ENCODE measurements around the gene OSBPL6.
"Not testable (repeated sequence)": the region's sequence is repeated elsewhere in the genome, so short reads cannot be mapped to it uniquely, and the experiment has no call there.

Gene OSBPL6

GRCh38 chr2:178193823-178194599 lies at the start of gene OSBPL6:
Gene OSBPL6 (plus strand): TSS chr2:178194512. CDS start chr2:178306185, 111,673 bp downstream.
- DNase-seq = peak; percentile 89

GRCh38 chr2:178152033-178152432 lies 42.3 kb upstream of the OSBPL6 start:
- DNase-seq = no peak

GRCh38 chr2:178152542-178152941 lies 41.8 kb upstream of the OSBPL6 start:
- DNase-seq = no peak

DNA sequence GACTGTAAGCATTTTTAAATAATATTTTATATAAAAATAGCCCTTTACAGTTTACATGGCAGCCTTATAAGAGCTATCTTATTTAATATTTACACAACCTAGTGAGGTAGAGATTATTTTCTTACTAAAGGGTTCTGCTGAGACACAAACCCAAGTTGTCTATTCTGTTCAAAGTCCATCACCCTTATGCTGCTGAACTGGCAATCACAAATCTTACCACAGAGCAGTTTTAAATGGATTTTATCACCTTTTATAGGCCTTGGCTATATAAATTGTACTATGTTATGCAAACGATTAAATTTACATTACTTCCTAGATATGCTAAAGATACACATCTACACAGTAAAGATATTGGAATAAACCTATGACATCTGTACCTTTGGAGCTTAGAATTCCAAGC lies 41.3 kb upstream of the OSBPL6 start:
- no peak for DNase-seq

- DNase-seq = not testable (repeated sequence)
Observed at GRCh38 chr2:178153878-178154277, 40.4 kb upstream of the OSBPL6 start.

- no peak for DNase-seq
Observed at GRCh38 chr2:178155524-178155923, 38.8 kb upstream of the OSBPL6 start.

DNA sequence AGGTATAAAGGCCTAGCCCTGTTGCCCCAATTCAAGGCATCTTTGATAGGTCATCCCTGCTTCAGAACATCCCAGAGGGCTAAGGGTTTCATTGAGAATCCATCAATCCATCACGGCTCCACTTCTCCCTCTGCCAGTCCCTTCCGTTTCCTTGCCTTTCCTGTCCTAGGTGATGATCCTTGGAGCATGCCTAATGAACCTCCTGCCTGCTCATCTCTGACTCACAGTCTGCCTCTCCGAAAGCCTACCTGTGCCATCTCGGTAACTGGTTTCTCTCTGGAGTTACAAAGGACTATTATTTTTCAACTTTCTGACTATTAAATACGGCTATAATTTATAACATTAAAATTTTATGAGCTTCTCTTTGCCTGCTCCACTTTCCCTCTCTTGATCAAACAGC lies 36.7 kb upstream of the OSBPL6 start:
- DNase-seq = peak; percentile 55

- DNase-seq = no peak
Observed at GRCh38 chr2:178159966-178160365, 34.3 kb upstream of the OSBPL6 start.

GRCh38 chr2:178160601-178161000 lies 33.7 kb upstream of the OSBPL6 start:
- DNase-seq = no peak

- no peak for DNase-seq
Observed at GRCh38 chr2:178163395-178163794, 30.9 kb upstream of the OSBPL6 start.

DNA sequence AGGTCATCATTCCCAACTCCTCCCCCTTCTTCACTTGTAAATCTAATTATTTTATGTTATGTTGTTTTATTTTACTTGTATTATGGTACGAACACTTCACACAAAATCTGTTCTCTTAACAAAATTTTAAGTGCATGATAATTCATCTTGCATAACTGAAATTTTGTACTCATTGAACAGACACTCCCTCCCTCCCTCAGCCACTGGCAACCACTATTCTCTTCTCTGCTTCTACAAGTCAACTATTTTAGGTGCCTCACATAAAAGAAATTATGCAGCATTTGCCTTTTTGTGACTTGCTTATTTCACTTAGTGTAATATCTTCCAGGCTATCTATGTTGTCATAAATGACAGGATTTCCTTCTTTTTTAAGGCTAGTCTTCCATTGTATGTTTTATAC lies 30.4 kb upstream of the OSBPL6 start:
- no peak for DNase-seq

GRCh38 chr2:178173657-178174056 lies 20.7 kb upstream of the OSBPL6 start:
- no peak for DNase-seq

GRCh38 chr2:178177066-178177679 lies 17.1 kb upstream of the OSBPL6 start:
- no peak for DNase-seq

GRCh38 chr2:178180648-178181047 lies 13.7 kb upstream of the OSBPL6 start:
- DNase-seq = not testable (repeated sequence)

- DNase-seq = no peak
Observed at GRCh38 chr2:178187861-178188260, 6.5 kb upstream of the OSBPL6 start.

- no peak for DNase-seq
Observed at GRCh38 chr2:178188466-178188865, 5.8 kb upstream of the OSBPL6 start.

GRCh38 chr2:178191004-178191508 lies 3.3 kb upstream of the OSBPL6 start:
- DNase-seq = peak; percentile 53

DNA sequence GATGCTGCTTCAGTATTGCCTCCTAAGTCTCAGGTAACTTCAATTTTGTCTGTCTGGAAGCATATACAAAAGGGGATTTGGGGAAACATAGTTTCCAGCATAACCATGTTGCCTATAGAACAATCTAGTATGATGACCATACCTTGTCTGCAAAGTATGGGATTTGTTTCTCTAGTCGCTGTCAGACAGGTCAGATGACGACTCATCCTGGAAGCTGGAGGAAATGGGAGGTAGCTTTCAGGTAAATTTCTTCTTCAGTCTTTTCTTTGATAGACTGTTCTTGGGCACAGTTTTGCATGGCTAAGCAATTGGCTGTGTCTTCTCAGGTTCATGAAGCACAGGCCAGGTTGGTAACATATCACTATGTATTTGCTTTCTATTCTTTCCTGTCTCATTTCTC lies 2.8 kb upstream of the OSBPL6 start:
- no peak for DNase-seq

- no peak for DNase-seq
Observed at GRCh38 chr2:178193496-178193822, 853 bp upstream of the OSBPL6 start.

- DNase-seq = peak; percentile 88
Observed at GRCh38 chr2:178194600-178195389, 483 bp downstream of the OSBPL6 start.

DNA sequence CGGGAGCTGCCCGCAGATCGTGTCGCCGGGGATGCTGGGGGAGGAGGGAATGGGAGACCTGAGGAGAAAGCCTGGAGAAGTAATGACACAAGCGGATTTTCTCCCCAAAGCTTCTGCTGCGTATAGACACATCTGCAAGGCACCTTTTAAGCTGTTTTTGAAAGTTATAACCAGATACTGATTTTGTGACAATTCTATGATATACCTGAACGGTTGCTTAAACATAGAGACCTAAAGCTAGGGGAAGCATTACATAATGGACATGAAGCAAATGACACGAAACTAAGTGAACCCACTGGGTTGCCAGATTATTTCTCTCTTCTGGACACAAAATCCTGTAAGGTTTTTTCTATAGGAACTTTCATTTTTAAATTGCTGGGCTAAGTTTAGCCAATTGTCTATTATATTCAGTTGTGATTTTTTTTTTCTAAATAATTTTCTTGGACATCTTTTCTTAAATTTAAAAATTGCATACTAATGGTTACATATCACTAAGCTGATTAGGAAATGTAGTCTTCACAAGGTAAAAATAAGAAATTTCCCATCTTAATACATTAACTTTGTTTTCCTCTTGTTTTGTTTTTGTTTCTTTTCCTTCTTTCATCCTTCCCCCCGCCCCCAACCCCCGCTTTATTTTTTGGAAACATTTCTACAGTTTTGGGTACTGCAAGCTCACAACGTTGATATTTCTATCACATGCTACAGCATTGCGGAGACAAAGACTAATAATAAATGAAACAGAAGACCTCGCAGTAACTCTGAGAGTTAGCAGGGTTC lies 1.3 kb downstream of the OSBPL6 start:
- no peak for DNase-seq

DNA sequence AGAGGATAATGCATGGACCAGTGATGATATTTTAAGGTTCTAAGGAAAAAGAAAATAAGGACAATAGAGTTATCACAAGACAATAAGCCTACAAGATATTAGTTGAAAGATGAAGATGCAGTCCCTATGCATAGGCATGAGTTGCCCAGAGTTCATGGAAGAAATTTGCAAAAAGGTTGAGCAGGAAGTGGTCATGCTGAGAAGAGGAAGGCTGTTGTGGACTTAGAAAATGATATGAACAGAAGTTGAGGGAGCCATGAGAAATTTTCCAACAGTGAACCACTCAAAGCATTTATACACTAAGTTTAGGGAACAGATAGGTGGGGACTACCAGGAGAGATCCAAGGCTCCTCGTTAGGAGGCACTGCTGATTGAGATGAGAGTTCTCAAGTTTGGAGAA lies 3.5 kb downstream of the OSBPL6 start:
- no peak for DNase-seq

GRCh38 chr2:178198441-178198840 lies 4.1 kb downstream of the OSBPL6 start:
- not testable (repeated sequence) for DNase-seq
